K562 (cell line): ENCODE measurements around the gene SHBG. TPM values are rescaled to one million over a fixed set of nuclear protein-coding genes. Genes with fewer than 3 reads are reported as not detected.
A peak's percentile ranks its signal among the peaks of the same experiment; 100 is the strongest.

Experiments
- BDP1 ChIP-seq: IDR thresholded peaks from 3 replicates; pipeline ENCODE4 v1.6.1; 2011; ENCODE audit not compliant: insufficient read length, insufficient read depth
- BRD4 ChIP-seq: fragments of 200-600 bp; sonication (generic); IDR thresholded peaks from 2 replicates; pipeline ENCODE4 v1.6.1; 2017; ENCODE audit warnings: inconsistent platforms
- CBX1 ChIP-seq: sonication (generic); IDR thresholded peaks from 2 replicates; pipeline ENCODE4 v1.6.1; 2016; ENCODE audit warnings: antibody characterized with exemption, low read depth, mild to moderate bottlenecking
- CC2D1A ChIP-seq: fragments of 450-650 bp; IDR thresholded peaks from 2 replicates; pipeline ENCODE4 v1.6.1; 2017; ENCODE audit warnings: mild to moderate bottlenecking
- DNMT1 ChIP-seq: fragments of 450-650 bp; IDR thresholded peaks from 2 replicates; pipeline ENCODE4 v1.6.1; 2016; ENCODE audit warnings: antibody characterized with exemption, mild to moderate bottlenecking
- E2F6 ChIP-seq, 2 experiments: IDR thresholded peaks; 2 replicates each; pipeline ENCODE4 v1.6.1; 2011; ENCODE audit warnings: borderline replicate concordance in 1 of 2, control low read depth in 1 of 2, low read depth in 1 of 2, low read length in 1 of 2, mild to moderate bottlenecking in 1 of 2, mixed read lengths in 1 of 2, moderate library complexity in 1 of 2; ENCODE audit not compliant: insufficient read depth in 1 of 2, insufficient read length in 1 of 2, poor library complexity in 1 of 2, severe bottlenecking in 1 of 2; ENCODE audit errors: extremely low read depth in 1 of 2
- HEY1 ChIP-seq: fragments of 250-450 bp; sonication (Bioruptor Pico); IDR thresholded peaks from 2 replicates; pipeline ENCODE4 v1.5.0; 2020; ENCODE audit warnings: mild to moderate bottlenecking, moderate library complexity, borderline replicate concordance
- NCOA4 ChIP-seq: fragments of 450-650 bp; IDR thresholded peaks from 2 replicates; pipeline ENCODE4 v1.6.1; 2018; ENCODE audit warnings: mild to moderate bottlenecking; ENCODE audit not compliant: partially characterized antibody
- NELFE ChIP-seq: IDR thresholded peaks from 2 replicates; pipeline ENCODE4 v1.6.1; 2011; ENCODE audit warnings: mild to moderate bottlenecking; ENCODE audit not compliant: insufficient read depth, insufficient read length
- PHB2 ChIP-seq: fragments of 450-650 bp; IDR thresholded peaks from 2 replicates; pipeline ENCODE4 v1.6.1; 2017; ENCODE audit warnings: low read depth
- PTTG1 ChIP-seq: fragments of 450-650 bp; IDR thresholded peaks from 2 replicates; pipeline ENCODE4 v1.6.1; 2016; ENCODE audit warnings: low read depth, mild to moderate bottlenecking, missing genetic modification characterization, missing compliant biosample characterization
- RCOR1 ChIP-seq, 2 experiments: IDR thresholded peaks; 2 replicates each; pipeline ENCODE4 v1.6.1; 2012; ENCODE audit warnings: low read depth in 2 of 2, low read length in 2 of 2, borderline replicate concordance in 1 of 2, improper control_type of control experiment in 1 of 2
- SIN3B ChIP-seq: fragments of 450-650 bp; IDR thresholded peaks from 2 replicates; pipeline ENCODE4 v1.6.1; 2017; ENCODE audit warnings: low read depth, mild to moderate bottlenecking, moderate library complexity
- SMARCA4 ChIP-seq: fragments of 450-650 bp; IDR thresholded peaks from 2 replicates; pipeline ENCODE4 v1.6.1; 2016
- SOX6 ChIP-seq: fragments of 450-650 bp; IDR thresholded peaks from 2 replicates; pipeline ENCODE4 v1.6.1; 2014; ENCODE audit warnings: mild to moderate bottlenecking
- ZKSCAN1 ChIP-seq: fragments of 150-350 bp; IDR thresholded peaks from 2 replicates; pipeline ENCODE4 v1.6.1; 2016; ENCODE audit warnings: low read depth, low read length
- ZNF436 ChIP-seq: fragments of 250-450, 450-650 bp; sonication (Bioruptor Pico); formaldehyde crosslinking; IDR thresholded peaks from 2 replicates; pipeline ENCODE4 v1.7.0; 2020; ENCODE audit warnings: mild to moderate bottlenecking
- polyA plus RNA-seq, 8 experiments: library from polyadenylated mRNA; depleted of rRNA in 4 of 8; stranded (reverse) in 5 of 8; unstranded in 3 of 8; fragments of >200 nt; fragmentation: Nextera tagmentation in 2 of 8; fragmentation: Illumina TruSeq in 1 of 8; extraction: Ambion mirVana in 2 of 8; extraction: Trizol in 1 of 8; gene quantifications; 2 replicates each; pipeline versions ENCODE4 v1.2.1 to v1.2.3, GENCODE V29; 2011 to 2014; ENCODE audit warnings: inconsistent platforms in 1 of 8, missing spikeins in 1 of 8
- total RNA-seq, 7 experiments: library from RNA; depleted of rRNA in 6 of 7; stranded (reverse); fragments of >200 nt in 6 of 7; fragmentation: Illumina TruSeq in 2 of 7; extraction: Trizol in 2 of 7; gene quantifications; 2 replicates each; pipeline versions ENCODE4 v1.2.1 to v1.2.3, GENCODE V29; 2011 to 2021; ENCODE audit warnings: low replicate concordance in 1 of 7
- TF ChIP-seq, protein P1 (sequence below): fragments of 450-650 bp; formaldehyde crosslinking; IDR thresholded peaks from 2 replicates; pipeline ENCODE4 v1.4.0; 2020; ENCODE audit warnings: mild to moderate bottlenecking, moderate library complexity
- TF ChIP-seq, protein P2 (sequence below): IDR thresholded peaks from 3 replicates; pipeline ENCODE4 v1.6.1; 2011; ENCODE audit warnings: borderline replicate concordance, mild to moderate bottlenecking; ENCODE audit not compliant: insufficient read length, insufficient read depth
- TF ChIP-seq, protein P3 (sequence below), 2 experiments: fragments of 200-800 bp in 1 of 2; sonication (Bioruptor generic) in 1 of 2; sonication (generic) in 1 of 2; formaldehyde crosslinking in 1 of 2; IDR thresholded peaks in 1 of 2; conservative IDR thresholded peaks in 1 of 2; 2 replicates each; pipeline versions ENCODE4 v1.5.0 to v1.6.1; 2016 to 2020; ENCODE audit warnings: missing compliant biosample characterization in 1 of 2, missing genetic modification characterization in 1 of 2, missing genetic modification reagents in 1 of 2
- TF ChIP-seq, protein P4 (sequence below): fragments of 250-450 bp; sonication (Bioruptor Pico); IDR thresholded peaks from 2 replicates; pipeline ENCODE4 v1.5.0; 2021

SHBG gene
- total and polyA plus RNA-seq, 9 of the 15 experiments (the other 6 are each of a cell fraction or from before 2014, with no cell fraction given) = not detected

GRCh38 chr17:7650509-7651096 is 20.7 kb downstream of the SHBG start, which contains the start of gene ATP1B2 (continued):
- TF ChIP-seq DNMT1 (no peak), NCOA4 (no peak), PHB2 (no peak), ZKSCAN1 (no peak), SOX6 (no peak), BRD4 (no peak), NELFE (no peak), BDP1 (no peak), CC2D1A (no peak), CBX1 (no peak), SMARCA4 (0 out of 2 replicates have a peak, but pooled peaks have one; percentile 13), E2F6 (IDR thresholded peaks at IDR 0.05; ENCODE audit: borderline replicate concordance in 1 of 2, extremely low read depth in 1 of 2, insufficient read depth in 1 of 2, insufficient read length in 1 of 2, low read depth in 1 of 2, low read length in 1 of 2, poor library complexity in 1 of 2, severe bottlenecking in 1 of 2) (peak in 1 of 2 experiments; percentile 9), SIN3B (no peak), PTTG1 (no peak), ZNF436 (CRISPR knock-in tag) (no peak), HEY1 (CRISPR knock-in tag) (no peak), RCOR1 (IDR thresholded peaks at IDR 0.05; ENCODE audit: borderline replicate concordance in 1 of 2, low read depth in 2 of 2, low read length in 2 of 2) (peak in 1 of 2 experiments; percentile 77; a peak in 2 of 4 replicates)
- TF ChIP-seq, protein P1, sequence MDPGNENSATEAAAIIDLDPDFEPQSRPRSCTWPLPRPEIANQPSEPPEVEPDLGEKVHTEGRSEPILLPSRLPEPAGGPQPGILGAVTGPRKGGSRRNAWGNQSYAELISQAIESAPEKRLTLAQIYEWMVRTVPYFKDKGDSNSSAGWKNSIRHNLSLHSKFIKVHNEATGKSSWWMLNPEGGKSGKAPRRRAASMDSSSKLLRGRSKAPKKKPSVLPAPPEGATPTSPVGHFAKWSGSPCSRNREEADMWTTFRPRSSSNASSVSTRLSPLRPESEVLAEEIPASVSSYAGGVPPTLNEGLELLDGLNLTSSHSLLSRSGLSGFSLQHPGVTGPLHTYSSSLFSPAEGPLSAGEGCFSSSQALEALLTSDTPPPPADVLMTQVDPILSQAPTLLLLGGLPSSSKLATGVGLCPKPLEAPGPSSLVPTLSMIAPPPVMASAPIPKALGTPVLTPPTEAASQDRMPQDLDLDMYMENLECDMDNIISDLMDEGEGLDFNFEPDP = no peak
- TF ChIP-seq, protein P2, sequence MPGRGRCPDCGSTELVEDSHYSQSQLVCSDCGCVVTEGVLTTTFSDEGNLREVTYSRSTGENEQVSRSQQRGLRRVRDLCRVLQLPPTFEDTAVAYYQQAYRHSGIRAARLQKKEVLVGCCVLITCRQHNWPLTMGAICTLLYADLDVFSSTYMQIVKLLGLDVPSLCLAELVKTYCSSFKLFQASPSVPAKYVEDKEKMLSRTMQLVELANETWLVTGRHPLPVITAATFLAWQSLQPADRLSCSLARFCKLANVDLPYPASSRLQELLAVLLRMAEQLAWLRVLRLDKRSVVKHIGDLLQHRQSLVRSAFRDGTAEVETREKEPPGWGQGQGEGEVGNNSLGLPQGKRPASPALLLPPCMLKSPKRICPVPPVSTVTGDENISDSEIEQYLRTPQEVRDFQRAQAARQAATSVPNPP = no peak
- TF ChIP-seq, protein P3, sequence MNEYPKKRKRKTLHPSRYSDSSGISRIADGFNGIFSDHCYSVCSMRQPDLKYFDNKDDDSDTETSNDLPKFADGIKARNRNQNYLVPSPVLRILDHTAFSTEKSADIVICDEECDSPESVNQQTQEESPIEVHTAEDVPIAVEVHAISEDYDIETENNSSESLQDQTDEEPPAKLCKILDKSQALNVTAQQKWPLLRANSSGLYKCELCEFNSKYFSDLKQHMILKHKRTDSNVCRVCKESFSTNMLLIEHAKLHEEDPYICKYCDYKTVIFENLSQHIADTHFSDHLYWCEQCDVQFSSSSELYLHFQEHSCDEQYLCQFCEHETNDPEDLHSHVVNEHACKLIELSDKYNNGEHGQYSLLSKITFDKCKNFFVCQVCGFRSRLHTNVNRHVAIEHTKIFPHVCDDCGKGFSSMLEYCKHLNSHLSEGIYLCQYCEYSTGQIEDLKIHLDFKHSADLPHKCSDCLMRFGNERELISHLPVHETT (CRISPR knock-in tag; conservative IDR thresholded peaks at IDR 0.05 in 1 of 2, IDR thresholded peaks at IDR 0.05 in 1 of 2) = no peak
- TF ChIP-seq, protein P4, sequence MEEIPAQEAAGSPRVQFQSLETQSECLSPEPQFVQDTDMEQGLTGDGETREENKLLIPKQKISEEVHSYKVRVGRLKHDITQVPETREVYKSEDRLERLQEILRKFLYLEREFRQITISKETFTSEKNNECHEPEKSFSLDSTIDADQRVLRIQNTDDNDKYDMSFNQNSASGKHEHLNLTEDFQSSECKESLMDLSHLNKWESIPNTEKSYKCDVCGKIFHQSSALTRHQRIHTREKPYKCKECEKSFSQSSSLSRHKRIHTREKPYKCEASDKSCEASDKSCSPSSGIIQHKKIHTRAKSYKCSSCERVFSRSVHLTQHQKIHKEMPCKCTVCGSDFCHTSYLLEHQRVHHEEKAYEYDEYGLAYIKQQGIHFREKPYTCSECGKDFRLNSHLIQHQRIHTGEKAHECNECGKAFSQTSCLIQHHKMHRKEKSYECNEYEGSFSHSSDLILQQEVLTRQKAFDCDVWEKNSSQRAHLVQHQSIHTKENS (CRISPR knock-in tag) = no peak
